MV-4-11 (cell line): ENCODE data around the gene ANAPC13.

Source experiments
- DNase-seq: peaks from one replicate; lab custom pipeline; 2025; lab: John Stamatoyannopoulos, UW

ANAPC13 gene

GRCh38 chr3:134485718-134486576, at the start of gene ANAPC13, which contains the start of gene CEP63:
TSS of gene ANAPC13 (minus strand) at chr3:134485985. CDS start at chr3:134482904, 3,081 bp downstream.
TSS of gene CEP63 (plus strand) at chr3:134486057. CDS start at chr3:134495321, 9,264 bp downstream.
- peak; percentile 98 for DNase-seq

GRCh38 chr3:134535186-134535970, 49.6 kb upstream of the ANAPC13 start:
- peak; percentile 57 for DNase-seq

GRCh38 chr3:134533493-134533892, 47.7 kb upstream of the ANAPC13 start:
- DNase-seq: no peak

GRCh38 chr3:134527538-134528186, 41.9 kb upstream of the ANAPC13 start:
- no peak for DNase-seq

GRCh38 chr3:134527037-134527436, 41.3 kb upstream of the ANAPC13 start:
- DNase-seq: no peak

GRCh38 chr3:134526319-134526718, 40.5 kb upstream of the ANAPC13 start:
- no peak for DNase-seq

GRCh38 chr3:134525293-134525692, 39.5 kb upstream of the ANAPC13 start:
- no peak for DNase-seq

GRCh38 chr3:134522541-134522940, 36.8 kb upstream of the ANAPC13 start:
- DNase-seq: no peak

- DNase-seq: peak; percentile 16
Measured at GRCh38 chr3:134517791-134518190, 32.0 kb upstream of the ANAPC13 start.

GRCh38 chr3:134516905-134517304, 31.1 kb upstream of the ANAPC13 start:
- DNase-seq: no peak

GRCh38 chr3:134511500-134511899, 25.7 kb upstream of the ANAPC13 start:
- peak; percentile 38 for DNase-seq

GRCh38 chr3:134505485-134505884, 19.7 kb upstream of the ANAPC13 start:
- no peak for DNase-seq

- DNase-seq: no peak
Measured at GRCh38 chr3:134504132-134504531, 18.3 kb upstream of the ANAPC13 start.

GRCh38 chr3:134503266-134503665, 17.5 kb upstream of the ANAPC13 start:
- DNase-seq: no peak

GRCh38 chr3:134496471-134497071, 10.8 kb upstream of the ANAPC13 start:
- no peak for DNase-seq

GRCh38 chr3:134495980-134496379, 10.2 kb upstream of the ANAPC13 start:
- no peak for DNase-seq

- peak; percentile 32 for DNase-seq
Measured at GRCh38 chr3:134494495-134494894, 8.7 kb upstream of the ANAPC13 start.

- peak; percentile 96 for DNase-seq
Measured at GRCh38 chr3:134487406-134487805, 1.6 kb upstream of the ANAPC13 start.

- DNase-seq: peak; percentile 52
Measured at GRCh38 chr3:134486577-134487041, 824 bp upstream of the ANAPC13 start.

- DNase-seq: peak; percentile 39
Measured at GRCh38 chr3:134485075-134485717, 589 bp downstream of the ANAPC13 start.

- peak; percentile 42 for DNase-seq
Measured at GRCh38 chr3:134483195-134483900, 2.4 kb downstream of the ANAPC13 start.
